ENCODE measurements around the gene PPP3CA. TPM values are rescaled to one million over a fixed set of nuclear protein-coding genes. Genes with fewer than 3 reads are reported as not detected.

Gene PPP3CA
- total RNA-seq, 2 experiments from 2014 or later: 12.9 to 13.8 TPM

GRCh38 chr4:101349801-101350064, 2.4 kb upstream of the PPP3CA start:
- peaks cover 15% of the 10 kb centered on the region for H3K4me1 ChIP-seq (ENCODE audit: insufficient read depth, low read length)
- intact Hi-C loops (cut with DNase I, micrococcal nuclease): loop anchor here (5.0 to 10.0 kb wide), 9 partner anchors 67 to 1785 kb away; partner anchors contain the start of genes DNAJB14 (in 1 of the 2), SLC39A8 (in 1 of the 2), TRMT10A (in 1 of the 2) and UBE2D3 (in 1 of the 2)
- CTCF ChIA-PET: no interaction called here
- Mint-ChIP-seq H3K36me3 (ENCODE audit: low read depth) (peaks cover 23% of the 10 kb centered on the region), H3K4me3 (no peak overlapping the region), H3K4me1 (ENCODE audit: low read depth) (peaks cover 21% of the 10 kb centered on the region), H3K9me3 (no peaks in the 10 kb centered on the region), H3K27me3 (peaks cover 49% of the 10 kb centered on the region), H3K27ac (no peak overlapping the region)
- no peaks in the 10 kb centered on the region for H3K36me3 ChIP-seq (ENCODE audit: insufficient read depth, low read length)
- no peaks in the 10 kb centered on the region for H3K9me3 ChIP-seq (ENCODE audit: control insufficient read depth in 1 of 2, insufficient read depth in 1 of 2, low read length in 2 of 2)
- TF ChIP-seq CTCF (IDR thresholded peaks at IDR 0.05): no peak
- ATAC-seq (ENCODE audit: poor library complexity) (no peak), DNase-seq (no peak)
- H3K27me3 ChIP-seq (ENCODE audit: control insufficient read depth in 1 of 2, insufficient read depth in 2 of 2, low read length in 2 of 2): peaks cover 0 to 7% of the 10 kb centered on the region in 2 experiments
- H3K27ac ChIP-seq (ENCODE audit: low read depth in 1 of 2, low read length in 2 of 2): no peak overlapping the region
- no peak overlapping the region for H3K4me3 ChIP-seq (ENCODE audit: low read length)
- POLR2A ChIA-PET: interaction anchor here (1.8 kb wide), 1 partner anchor 68 kb away, joined by 6 read pairs; no protein-coding TSS in a partner anchor

- no peak overlapping the region for H3K27ac ChIP-seq (ENCODE audit: low read depth in 1 of 2, low read length in 2 of 2)
- Mint-ChIP-seq H3K4me3 (peak overlapping the region; percentile 100), H3K27ac (no peak overlapping the region), H3K9me3 (no peaks in the 10 kb centered on the region), H3K36me3 (ENCODE audit: low read depth) (peaks cover 23% of the 10 kb centered on the region), H3K4me1 (ENCODE audit: low read depth) (peaks cover 26% of the 10 kb centered on the region), H3K27me3 (peaks cover 43% of the 10 kb centered on the region)
- peaks cover 0 to 7% of the 10 kb centered on the region in 2 experiments for H3K27me3 ChIP-seq (ENCODE audit: control insufficient read depth in 1 of 2, insufficient read depth in 2 of 2, low read length in 2 of 2)
- H3K36me3 ChIP-seq (ENCODE audit: insufficient read depth, low read length): no peaks in the 10 kb centered on the region
- ChIA-PET CTCF (no interaction called here), POLR2A (interaction anchor here (1.8 to 4.8 kb wide), 2 partner anchors 22 to 69 kb away, joined by 6 to 48 read pairs; no protein-coding TSS in a partner anchor)
- no peaks in the 10 kb centered on the region for H3K9me3 ChIP-seq (ENCODE audit: control insufficient read depth in 1 of 2, insufficient read depth in 1 of 2, low read length in 2 of 2)
- ATAC-seq (ENCODE audit: poor library complexity) (no peak), DNase-seq (no peak)
- TF ChIP-seq CTCF (IDR thresholded peaks at IDR 0.05): no peak
- intact Hi-C loops (cut with DNase I, micrococcal nuclease): loop anchor here (5.0 to 10.0 kb wide), 9 partner anchors 67 to 1784 kb away; partner anchors contain the start of genes DNAJB14 (in 1 of the 2), SLC39A8 (in 1 of the 2), TRMT10A (in 1 of the 2) and UBE2D3 (in 1 of the 2)
- H3K4me1 ChIP-seq (ENCODE audit: insufficient read depth, low read length): peaks cover 15% of the 10 kb centered on the region
- H3K4me3 ChIP-seq (ENCODE audit: low read length): no peak overlapping the region
These were observed 1.9 kb upstream of the PPP3CA start for GRCh38 chr4:101348995-101349800.

GRCh38 chr4:101348367-101348827, 1.1 kb upstream of the PPP3CA start:
- no peaks in the 10 kb centered on the region for H3K36me3 ChIP-seq (ENCODE audit: insufficient read depth, low read length)
- ATAC-seq (ENCODE audit: poor library complexity) (no peak), DNase-seq (peak in 1 of 14 experiments; percentile 5)
- peaks cover 15% of the 10 kb centered on the region for H3K4me1 ChIP-seq (ENCODE audit: insufficient read depth, low read length)
- Mint-ChIP-seq H3K4me1 (ENCODE audit: low read depth) (peaks cover 32% of the 10 kb centered on the region), H3K27ac (peak overlapping the region; percentile 94), H3K36me3 (ENCODE audit: low read depth) (peaks cover 23% of the 10 kb centered on the region), H3K4me3 (peak overlapping the region; percentile 100), H3K27me3 (peaks cover 36% of the 10 kb centered on the region), H3K9me3 (no peaks in the 10 kb centered on the region)
- H3K9me3 ChIP-seq (ENCODE audit: control insufficient read depth in 1 of 2, insufficient read depth in 1 of 2, low read length in 2 of 2): no peaks in the 10 kb centered on the region
- peak overlapping the region; percentile 86 for H3K4me3 ChIP-seq (ENCODE audit: low read length)
- H3K27ac ChIP-seq (ENCODE audit: low read depth in 1 of 2, low read length in 2 of 2): peak overlapping the region in 1 of 2 donors; percentile 78
- intact Hi-C loops (cut with DNase I, micrococcal nuclease): loop anchor here (5.0 to 10.0 kb wide), 9 partner anchors 66 to 1784 kb away; partner anchors contain the start of genes DNAJB14 (in 1 of the 2), SLC39A8 (in 1 of the 2), TRMT10A (in 1 of the 2) and UBE2D3 (in 1 of the 2)
- CTCF ChIA-PET: interaction anchor here (1.2 to 1.3 kb wide), 3 partner anchors 11 to 95 kb away, joined by 3 to 5 read pairs (median 3); no protein-coding TSS in a partner anchor
- H3K27me3 ChIP-seq (ENCODE audit: control insufficient read depth in 1 of 2, insufficient read depth in 2 of 2, low read length in 2 of 2): peaks cover 0 to 7% of the 10 kb centered on the region in 2 experiments
- TF ChIP-seq CTCF (IDR thresholded peaks at IDR 0.05): no peak
- POLR2A ChIA-PET: interaction anchor here (0.5 to 4.8 kb wide), 8 partner anchors 9 to 328 kb away, joined by 3 to 48 read pairs (median 10); no protein-coding TSS in a partner anchor

Data from CD4-positive, alpha-beta T cell (primary cell).